Stimulated activated CD8-positive, alpha-beta memory T cell treated with anti-CD3 and anti-CD28 coated beads, Interleukin-7, amount 100 ng/mL, for 4 hours (primary cell): Measurements from ENCODE around the gene GAD1.

ENCODE experiments used
- DNase-seq, 2 donors: peaks; one replicate each; pipeline ENCODE4 v3.0.0-alpha.2; 2020; ENCODE audit warnings: low read depth in 2 of 2

The GAD1 gene

DNA sequence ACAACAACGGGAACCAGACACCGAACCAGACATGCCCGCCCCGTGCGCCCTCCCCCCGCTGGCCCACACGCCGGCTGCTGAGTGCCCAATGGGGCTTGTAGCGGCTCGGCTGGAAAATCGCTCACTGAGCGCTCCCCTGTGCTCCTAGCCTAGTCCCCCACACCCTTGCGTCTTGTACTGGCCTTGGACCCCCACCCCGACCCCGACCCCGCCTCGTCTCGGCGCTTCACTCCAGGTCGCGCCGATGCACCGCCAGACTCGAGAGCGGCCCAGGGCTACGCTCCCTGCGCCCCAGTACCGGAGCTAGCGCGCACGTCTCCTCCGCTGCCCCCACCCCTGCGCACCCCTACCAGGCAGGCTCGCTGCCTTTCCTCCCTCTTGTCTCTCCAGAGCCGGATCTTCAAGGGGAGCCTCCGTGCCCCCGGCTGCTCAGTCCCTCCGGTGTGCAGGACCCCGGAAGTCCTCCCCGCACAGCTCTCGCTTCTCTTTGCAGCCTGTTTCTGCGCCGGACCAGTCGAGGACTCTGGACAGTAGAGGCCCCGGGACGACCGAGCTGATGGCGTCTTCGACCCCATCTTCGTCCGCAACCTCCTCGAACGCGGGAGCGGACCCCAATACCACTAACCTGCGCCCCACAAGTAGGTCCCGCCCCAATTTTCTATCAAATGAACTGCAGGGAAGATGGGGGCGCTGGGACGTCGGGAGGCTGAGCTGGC is 1.5 kb downstream of the GAD1 start:
- DNase-seq = no peak

DNA sequence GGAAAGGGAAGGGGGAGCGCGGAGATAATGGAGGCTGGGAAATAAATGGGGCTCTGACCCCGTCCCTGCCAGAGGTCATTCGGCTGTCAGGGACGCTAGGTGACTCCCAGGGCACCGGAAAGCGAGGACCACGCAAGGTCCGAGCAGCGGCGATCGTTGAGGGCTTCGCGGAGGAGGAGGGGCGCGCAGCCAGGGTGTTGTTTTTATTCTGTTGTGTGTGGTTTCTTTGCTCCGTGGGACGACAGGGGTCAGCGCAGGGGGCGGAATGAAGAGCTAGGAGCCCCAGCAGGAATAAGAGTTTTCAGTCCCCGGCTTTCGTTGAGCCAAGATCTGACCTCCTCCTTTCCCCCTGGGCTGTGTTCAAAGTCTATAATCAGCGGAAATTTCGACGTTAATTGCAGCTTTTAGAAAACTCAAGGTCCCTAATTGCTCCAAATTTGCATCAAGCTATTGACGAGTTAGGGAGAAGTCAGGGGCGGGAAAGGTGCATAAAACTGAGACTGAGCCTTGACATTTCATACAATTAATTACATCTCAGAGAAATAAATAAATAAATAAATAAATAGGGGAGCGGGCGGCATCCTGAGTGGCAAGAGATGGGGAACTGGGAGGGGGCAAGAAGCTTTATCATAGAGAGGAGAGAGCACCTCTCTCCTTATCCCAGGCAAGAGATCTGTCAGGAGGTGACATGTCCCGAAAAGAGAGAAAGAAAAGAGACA is 2.2 kb downstream of the GAD1 start:
- no peak for DNase-seq

DNA sequence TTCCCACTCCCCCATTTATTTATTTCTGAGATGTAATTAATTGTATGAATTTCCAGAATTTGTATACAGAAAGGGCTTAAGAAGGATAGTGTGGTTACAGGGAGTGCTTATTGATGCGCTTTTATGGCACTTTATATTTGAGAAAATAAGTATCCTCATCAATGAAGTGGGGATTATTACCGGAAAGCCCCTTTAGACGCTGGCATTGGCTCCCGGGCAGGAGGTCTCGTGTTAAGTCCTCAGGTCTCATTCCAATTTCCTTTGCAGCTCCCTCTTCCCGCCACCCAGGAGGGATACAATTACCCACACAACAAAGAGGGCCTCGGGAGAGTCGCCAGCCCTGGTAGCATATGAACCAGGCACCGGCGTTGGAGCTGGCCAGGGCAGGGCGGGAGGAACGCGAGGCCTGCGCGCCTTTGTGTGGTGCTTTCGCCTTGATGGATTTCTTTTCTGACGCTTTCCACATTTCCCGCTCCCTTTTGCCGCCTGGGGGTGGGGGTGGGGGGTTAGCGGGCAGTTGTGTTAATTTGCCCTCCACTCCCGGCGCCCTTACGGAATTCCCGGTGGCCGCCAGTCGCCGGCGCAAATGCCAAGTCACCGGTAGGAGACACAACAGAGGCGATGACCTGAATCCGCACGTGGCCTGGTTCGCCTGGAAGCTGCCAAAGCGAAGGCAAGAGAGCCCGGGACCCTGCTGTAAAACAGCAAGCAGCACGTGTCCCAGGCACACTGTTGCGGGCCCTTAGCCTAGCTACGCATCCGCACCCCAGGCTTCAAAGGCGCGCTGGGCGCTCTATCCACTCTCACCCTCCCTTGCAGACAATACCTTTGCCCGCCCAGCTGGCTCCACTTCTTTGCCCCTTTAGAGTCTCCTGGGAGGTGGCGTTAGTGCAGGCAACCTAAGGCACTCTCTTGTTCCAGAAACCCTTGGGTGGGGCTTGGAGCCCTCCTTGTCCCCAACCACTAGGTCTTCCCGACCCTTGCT is 3.3 kb downstream of the GAD1 start:
- DNase-seq = no peak

DNA sequence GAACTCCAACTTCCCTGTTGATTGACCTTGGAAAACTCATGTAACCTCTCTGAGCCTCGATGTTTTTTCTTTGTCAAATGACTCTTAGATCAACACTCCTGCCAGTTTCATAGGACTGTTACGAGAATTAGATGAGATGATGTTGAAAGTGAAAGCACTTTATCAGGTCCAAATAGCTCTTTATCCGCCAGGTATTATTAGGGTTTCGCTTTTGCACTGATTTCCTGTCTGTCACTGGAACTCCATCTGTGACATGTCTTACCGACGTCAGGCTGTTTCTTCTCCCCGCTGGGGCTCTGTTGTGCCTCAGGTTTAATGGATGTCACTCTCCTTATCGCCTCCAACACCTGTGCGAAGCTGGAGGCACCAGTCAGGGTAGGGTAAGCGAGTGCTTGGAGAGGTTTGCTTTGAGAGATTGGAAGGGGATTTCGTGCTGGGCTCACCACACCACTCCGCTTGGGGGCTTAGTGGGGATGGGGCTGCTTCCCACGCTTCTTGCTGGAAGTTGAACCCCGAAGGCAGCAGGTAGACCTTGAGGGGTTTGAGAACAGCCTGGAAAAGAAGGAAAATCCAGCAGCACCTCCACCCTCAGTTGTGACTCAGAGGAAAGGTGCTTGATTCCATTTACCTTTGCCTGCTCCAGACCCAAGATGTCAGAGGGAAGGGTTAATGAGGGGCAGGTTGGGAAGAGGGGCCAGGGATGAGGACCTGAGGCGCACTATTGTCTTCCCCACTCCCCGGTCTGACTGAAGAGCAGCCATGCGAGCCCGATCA is 4.3 kb downstream of the GAD1 start:
- no peak for DNase-seq

DNA sequence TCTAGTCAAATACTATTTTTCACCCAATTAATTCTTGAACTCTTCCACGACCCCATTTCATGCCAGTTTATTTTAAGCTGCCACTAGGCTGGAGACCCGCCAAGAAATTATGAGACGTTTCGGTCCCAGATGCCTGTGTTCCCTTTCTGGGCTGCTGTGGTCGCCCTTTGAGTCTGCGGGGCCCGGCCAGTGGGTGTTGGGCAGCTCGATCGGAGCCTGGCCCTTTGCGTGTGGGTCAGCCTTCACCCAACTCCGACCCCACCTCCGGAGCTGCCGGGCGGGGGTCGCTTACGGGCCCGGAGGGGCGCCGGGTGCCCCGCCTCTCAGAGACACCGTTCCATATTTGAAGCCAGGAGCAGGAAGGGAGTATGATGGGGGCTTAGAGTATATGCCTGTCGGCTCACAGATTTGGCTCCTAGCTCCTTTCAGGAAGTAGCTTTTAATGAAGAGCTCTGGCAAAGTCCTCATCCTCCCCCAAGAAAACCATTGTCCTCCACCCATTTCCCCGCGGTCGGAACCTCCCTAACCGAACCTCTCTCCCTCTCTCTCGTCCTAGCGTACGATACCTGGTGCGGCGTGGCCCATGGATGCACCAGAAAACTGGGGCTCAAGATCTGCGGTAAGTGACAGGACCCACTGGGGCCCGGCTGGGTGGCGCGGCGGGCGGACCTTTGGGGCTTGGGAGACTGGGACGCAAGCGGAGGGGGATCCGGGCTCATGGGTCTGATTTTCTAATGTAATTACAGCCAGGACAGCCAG is 5.0 kb downstream of the GAD1 start:
- no peak for DNase-seq

DNA sequence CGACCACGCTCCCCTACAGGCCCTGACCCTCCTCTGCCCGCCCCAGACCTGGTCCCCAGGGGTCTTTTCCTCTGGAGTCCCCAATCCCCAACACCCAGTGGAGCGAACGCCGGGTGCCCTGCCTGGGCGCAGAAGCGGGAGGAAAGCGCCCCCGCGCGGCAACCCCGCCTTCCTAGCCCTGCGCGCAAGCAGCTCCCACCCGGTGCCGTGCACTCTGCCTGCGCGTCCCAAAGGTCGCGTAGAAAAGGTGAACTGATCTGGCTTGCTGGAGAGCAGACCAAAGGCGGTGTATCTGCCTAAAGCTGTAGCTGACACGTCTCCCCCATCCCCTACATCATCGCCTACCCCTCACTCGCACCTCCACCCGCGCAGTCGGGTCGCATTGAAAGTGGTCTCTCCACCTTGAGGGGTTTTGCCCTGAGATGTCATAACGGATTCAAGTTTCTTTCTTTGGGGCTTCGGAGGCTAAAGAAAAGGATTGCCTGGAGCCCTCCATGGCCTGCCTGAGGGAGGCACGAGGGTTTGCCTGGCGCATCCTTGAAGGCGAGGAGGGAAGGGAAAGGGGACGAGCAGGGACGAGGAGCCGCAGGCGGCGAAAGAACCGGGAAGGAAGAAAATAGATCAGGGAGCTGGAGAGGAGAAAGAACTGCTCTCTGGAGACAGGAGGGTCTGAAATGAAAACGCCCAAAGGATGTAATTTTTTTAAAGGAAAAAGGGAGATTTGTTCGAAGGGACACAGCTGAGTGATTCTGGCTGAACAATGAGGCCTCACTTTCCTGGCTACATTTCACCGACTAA is 5.8 kb downstream of the GAD1 start:
- DNase-seq = no peak

DNA sequence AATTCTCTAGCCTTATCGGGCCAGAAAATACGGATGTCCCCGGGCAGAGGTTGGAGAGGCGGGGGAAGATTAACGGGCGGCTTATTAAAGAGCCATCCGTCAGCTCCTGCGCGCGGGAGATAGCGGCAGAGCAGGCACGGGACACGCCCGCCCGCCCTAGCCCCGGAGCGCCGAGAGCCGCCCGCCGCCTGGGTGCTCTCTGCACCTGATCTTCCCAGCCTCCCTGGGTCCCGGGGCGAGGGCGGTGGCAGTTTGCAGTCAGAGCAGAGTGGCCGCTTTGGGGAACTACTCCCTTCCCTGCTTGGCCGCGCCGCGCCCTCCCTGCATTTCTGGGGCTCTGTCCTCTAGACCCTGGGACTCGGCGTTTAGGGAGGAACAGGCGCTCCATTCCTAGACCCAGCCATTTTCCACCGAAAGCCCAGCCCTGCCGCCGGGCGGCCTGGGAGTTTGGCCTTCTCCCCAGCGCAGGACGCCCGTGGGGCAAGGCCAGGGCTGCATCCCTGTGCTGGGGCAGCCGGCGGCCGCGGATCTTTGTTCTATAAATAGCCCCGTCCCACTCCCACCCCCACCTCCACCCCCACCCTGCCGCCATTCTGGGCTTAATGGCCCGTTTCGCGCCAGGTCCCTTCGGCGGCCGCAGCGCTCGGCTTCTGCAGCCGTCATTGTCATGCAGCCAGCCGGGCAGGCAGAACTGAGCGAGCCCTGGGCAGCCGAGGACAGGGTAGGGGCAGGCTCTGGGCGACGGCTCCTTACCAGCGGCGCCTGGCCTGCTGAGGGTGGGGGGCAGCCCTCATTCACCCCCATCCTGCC is 6.6 kb downstream of the GAD1 start:
- DNase-seq = no peak

DNA sequence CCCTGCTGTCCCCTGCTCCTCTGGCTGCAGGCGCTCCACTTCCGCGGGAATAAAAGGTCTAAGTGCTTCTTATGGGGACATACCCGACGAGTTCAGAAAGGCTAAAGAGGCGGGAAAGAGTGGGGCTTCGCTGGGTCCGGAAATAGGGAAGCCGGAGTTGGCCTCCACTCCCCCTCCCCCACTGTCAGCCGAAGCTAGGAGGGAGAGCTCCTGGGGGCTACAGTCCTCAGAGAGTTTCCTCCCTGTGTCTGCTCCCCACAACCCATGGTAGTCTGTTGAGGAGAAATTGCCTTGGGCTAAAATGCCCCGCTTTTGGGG is 7.2 kb downstream of the GAD1 start:
- DNase-seq = no peak

DNA sequence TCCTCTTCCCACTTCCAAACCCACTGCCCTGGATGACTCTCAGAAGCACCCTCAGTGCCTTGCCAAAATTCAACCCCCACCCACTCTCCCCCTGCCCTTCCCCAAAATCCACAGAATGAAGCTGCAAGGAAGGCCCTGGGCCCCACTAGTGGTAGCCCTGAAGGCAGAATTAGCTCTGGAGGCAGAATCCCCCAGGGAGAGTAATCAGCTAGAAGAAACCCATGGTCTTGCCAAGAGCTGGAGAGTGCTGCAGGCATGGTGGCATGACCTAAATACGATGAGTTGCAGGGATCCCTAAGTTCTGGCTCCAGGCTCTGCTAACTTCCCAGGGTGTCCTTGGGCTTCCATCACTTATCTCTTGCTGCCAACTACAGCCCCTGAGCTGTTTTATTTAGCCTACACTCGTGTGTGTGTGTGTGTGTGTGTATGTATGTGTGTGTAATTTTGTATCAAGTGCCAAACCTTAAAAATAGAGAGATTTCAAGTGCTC is 7.9 kb downstream of the GAD1 start:
- DNase-seq = no peak

DNA sequence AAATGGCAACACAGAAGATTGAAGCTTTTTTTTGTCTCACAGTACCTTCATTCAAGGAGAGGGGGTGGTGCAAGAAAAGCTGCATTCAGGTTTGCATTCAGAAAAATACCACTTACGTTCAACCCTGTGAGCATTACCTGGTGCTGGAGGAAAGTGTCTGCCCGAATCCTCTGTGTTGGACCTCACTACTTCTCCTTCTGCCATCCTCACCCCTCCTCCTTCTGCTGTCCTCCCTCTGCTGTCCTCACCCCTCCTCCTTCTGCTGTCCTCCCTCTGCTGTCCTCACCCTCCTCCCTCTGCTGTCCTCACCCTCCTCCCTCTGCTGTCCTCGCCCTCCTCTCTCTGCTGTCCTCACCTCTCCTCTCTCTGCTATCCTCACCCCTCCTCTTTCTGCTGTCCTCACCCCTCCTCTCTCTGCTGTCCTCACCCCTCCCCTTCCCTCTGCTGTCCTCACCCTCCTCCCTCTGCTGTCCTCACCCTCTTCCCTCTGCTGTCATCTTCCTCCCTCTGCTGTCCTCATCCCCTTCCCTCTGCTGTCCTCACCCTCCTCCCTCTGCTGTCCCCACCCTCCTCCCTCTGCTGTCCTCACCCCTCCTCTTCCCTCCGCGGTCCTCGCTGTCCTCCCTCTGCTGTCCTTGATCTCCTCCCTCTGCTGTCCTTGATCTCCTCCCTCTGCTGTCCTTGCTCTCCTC is 11.3 kb downstream of the GAD1 start:
- no peak for DNase-seq

DNA sequence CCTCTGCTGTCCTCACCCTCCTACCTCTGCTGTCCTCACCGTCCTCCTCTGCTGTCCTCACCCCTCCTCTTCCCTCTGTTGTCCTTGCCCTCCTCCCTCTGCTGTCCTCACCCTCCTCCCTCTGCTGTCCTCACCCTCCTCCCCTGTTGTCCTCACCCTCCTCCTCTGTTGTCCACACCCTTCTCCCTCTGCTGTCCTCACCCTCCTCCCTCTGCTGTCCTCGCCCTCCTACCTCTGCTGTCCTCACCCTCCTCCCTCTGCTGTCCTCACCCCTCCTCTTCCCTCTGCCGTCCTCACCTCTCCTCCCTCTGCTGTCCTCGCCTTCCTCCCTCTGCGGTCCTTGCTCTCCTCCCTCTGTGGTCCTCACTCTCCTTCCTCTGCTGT is 11.8 kb downstream of the GAD1 start:
- DNase-seq = no peak

DNA sequence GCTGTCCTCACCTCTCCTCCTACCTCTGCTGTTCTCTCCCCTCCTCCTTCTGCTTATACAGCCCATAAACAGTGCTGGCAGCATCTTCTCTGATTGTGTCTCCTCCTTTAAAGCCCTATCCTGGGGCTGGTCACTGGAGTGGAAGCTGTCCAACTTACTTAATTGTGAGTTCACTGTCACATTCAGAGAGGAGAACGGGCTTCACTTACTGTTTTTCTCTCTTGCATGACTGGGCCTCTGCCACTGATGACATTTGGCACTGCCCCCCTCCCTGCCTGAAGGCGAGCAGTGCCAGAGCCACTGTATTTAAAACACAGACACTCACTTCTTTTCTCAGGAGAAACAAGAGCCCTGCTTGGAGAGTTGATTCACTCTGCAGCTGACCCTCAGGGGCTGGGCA is 12.3 kb downstream of the GAD1 start:
- DNase-seq = no peak

DNA sequence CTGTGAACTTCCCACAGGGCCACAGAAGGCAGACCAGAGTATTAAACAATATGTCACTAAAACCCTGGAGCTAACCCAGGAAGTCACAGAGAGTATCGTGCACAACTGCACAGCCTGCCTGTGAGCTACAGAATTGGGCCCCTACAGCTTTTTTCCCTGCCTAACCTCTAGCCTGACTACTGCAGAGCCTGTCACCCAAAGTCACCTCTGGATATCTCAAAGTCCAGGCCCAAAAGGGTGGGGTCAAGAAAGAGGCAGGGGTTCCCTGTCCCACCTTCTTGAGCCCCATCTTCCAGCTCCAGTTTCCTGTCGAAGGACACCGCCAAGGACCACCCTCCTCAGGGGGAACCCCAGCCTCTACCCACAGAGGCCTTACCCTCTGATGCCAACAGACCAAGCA is 13.5 kb downstream of the GAD1 start:
- DNase-seq = no peak

DNA sequence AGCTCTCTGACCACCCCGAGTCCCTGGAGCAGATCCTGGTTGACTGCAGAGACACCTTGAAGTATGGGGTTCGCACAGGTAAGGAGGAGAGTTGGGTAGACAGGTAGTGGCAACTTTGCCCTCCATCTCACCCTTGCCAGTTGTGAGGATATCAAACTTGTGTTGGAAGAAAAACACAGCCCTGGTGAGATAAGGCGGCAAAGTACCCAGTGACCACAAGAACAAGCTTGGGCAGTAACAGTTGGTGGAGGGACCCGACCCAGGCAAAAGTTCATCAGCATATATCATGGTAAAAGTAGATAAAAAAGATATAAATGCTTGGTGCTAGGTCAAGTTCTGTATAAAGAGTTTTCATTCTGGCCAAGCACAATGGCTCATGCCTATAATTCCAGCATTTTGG is 14.4 kb downstream of the GAD1 start:
- no peak for DNase-seq

DNA sequence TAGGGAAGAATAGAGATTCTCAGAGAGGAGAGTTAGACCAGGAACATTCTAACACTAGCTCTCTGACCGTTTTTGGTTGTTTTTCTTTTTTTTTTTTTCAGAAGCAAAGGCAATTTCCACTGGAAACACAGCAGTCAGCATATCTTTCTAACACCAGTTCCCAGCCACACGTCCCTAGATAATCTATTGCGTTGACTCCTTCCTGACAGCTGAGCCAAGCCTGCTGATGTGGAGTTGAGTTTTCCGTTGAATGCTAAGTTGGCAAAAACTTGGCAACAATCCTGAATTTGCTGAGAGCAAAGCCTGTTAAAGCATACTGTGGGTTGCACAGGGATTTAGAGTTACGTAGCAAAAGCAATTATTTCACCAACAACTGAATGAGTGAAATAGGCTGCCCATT is 19.3 kb downstream of the GAD1 start:
- no peak for DNase-seq

DNA sequence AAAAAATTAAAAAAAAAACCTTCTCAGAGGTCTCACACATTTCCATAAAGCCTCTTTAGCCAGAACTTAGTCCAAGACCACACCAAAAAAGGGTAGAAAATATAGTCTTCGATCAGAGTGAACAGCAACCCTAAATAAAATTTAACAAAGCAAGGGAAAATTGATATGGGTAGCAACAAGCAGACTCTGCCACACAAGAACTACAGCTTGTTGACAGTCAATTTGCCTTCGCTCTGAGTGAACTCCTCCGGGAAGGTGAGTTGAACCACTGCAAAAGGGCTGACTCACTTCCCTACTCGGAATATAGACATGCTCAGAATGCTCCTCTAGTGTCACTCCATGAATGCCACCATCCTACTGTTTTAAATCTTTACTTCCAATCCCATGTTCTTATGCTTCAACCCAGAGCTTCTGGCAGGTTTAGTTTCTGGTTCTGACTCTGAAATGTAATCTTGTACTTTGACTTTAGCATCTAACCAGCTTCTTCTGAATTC is 24.1 kb downstream of the GAD1 start:
- no peak for DNase-seq

DNA sequence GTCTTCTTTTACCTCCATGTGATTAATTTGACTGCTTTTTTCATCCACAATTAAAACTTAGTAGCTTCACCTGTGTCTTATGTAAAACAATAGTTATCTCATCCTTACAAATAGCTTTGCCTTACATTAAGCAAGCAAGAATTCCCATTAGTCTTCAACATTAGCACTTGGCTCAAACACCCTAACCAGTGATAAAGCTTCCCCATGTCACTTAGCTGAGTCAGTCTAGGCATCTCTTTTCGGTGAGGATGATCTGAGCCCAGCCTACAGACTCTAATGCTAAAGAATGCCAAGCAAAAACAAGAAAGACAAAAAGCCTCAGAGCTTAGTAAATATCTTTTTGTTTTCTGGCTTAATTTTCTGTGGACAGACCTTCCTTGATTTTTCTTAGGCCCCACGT is 26.1 kb downstream of the GAD1 start:
- DNase-seq = no peak

DNA sequence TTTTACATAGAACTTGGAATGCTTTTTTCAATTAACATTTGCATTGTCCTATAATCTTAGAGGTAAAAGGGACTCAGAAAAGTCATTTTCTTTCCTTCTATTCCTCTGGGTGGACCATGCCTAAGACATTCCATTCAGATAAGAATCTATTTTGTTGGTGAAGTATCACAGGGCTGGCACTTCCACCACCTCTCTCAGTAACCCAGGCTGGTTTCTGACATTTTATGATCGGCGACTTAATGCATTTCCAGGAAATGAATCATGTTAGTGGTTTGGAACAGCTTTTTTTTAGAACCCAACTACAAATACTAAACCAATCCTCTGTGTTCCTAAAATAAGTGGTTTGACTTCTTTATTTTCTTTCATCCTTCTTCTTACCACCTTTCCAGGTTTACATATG is 27.0 kb downstream of the GAD1 start:
- DNase-seq = no peak

DNA sequence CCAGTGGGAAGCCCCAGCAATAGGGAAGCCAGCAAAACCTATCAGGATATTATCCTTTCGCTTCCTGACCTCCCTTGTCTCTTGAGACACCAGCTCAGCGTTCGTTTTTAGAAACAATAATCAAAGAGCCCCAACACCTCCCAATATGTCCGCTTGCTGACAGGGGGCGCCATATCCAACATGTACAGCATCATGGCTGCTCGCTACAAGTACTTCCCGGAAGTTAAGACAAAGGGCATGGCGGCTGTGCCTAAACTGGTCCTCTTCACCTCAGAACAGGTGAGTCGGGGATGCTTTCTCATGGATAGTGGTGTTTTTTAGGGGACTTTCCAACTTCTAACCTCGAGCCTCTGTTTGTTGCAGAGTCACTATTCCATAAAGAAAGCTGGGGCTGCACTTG is 28.7 kb downstream of the GAD1 start:
- DNase-seq = no peak
